ENCODE measurements around the gene DISP3.

GRCh38 chr1:11496551-11497080 is 17.7 kb downstream of the DISP3 start:
- no peak for TF ChIP-seq CTCF (IDR thresholded peaks at IDR 0.05)
- no peak for TF ChIP-seq POLR2AphosphoS5 (IDR thresholded peaks at IDR 0.05; ENCODE audit: low read depth, low read length)
- TF ChIP-seq REST (IDR thresholded peaks at IDR 0.05; ENCODE audit: insufficient read depth in 1 of 2, low read depth in 2 of 2, low read length in 1 of 2) = no peak
